ENCODE data around the gene MRPL54. TPM values are rescaled to one million over a fixed set of nuclear protein-coding genes. Genes with fewer than 3 reads are reported as not detected.

MRPL54 gene
- total RNA-seq, 3 donors from 2014 or later (not counting 1 experiment from before 2014, with no cell fraction given) = 54.1 to 60.5 (median 55.5) TPM

DNA sequence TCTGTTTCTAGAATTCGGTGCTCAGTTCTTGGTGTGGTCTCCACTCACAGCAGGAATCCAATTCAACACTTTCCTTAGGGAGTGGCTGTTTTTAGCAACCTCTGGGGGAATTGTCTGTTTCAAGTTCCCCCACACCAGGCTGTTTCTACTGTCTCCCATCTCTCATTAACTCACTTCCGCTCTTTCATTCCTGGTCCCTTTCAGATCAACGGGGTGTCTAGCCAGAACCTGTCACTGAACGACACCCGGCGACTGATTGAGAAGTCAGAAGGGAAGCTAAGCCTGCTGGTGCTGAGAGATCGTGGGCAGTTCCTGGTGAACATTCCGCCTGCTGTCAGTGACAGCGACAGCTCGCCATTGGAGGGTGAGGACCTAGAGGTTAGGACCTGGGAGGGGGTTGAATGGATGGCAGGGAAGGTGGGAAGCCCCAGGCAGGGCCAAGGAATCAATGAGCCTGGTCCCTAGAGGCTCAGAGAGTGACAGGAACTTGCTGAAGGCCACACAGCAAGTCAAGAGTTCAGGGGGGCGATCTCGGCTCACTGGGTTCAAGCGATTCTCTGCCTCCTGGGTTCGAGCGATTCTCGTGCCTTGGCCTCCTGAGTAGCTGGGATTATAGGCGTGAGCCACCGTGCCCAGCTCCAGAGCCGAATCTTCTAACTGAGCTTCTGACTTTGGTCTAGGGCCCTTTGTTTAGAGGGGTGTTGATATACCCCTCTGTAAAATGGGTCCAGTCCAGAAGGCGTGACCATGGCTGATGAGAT lies 28.8 kb upstream of the MRPL54 start:
- Histone ChIP-seq H3K27me3 (ENCODE audit: control insufficient read depth, insufficient read depth, low read length) (no peaks in the 10 kb centered on the region), H3K4me1 (ENCODE audit: control insufficient read depth, insufficient read depth, low read length) (no peaks in the 10 kb centered on the region), H3K4me3 (ENCODE audit: low read length) (no peak overlapping the region), H3K27ac (ENCODE audit: low read length) (no peak overlapping the region), H3K36me3 (ENCODE audit: control insufficient read depth, insufficient read depth, low read length) (no peaks in the 10 kb centered on the region), H3K9me3 (ENCODE audit: control insufficient read depth, insufficient read depth, low read length) (no peaks in the 10 kb centered on the region)
- H3K36me3 Mint-ChIP-seq = no peaks in the 10 kb centered on the region
- no peak overlapping the region for H3K27ac Mint-ChIP-seq
- ATAC-seq (no peak), DNase-seq (no peak)
- no peaks in the 10 kb centered on the region for H3K9me3 Mint-ChIP-seq
- 82% methylated on average over 20 of the region's 20 CpGs for WGBS (ENCODE audit: insufficient coverage)
- H3K4me3 Mint-ChIP-seq = no peak overlapping the region
- peaks cover 0 to 3% of the 10 kb centered on the region in 2 donors for H3K27me3 Mint-ChIP-seq (ENCODE audit: low read depth in 2 of 2)
- TF ChIP-seq, protein P1, sequence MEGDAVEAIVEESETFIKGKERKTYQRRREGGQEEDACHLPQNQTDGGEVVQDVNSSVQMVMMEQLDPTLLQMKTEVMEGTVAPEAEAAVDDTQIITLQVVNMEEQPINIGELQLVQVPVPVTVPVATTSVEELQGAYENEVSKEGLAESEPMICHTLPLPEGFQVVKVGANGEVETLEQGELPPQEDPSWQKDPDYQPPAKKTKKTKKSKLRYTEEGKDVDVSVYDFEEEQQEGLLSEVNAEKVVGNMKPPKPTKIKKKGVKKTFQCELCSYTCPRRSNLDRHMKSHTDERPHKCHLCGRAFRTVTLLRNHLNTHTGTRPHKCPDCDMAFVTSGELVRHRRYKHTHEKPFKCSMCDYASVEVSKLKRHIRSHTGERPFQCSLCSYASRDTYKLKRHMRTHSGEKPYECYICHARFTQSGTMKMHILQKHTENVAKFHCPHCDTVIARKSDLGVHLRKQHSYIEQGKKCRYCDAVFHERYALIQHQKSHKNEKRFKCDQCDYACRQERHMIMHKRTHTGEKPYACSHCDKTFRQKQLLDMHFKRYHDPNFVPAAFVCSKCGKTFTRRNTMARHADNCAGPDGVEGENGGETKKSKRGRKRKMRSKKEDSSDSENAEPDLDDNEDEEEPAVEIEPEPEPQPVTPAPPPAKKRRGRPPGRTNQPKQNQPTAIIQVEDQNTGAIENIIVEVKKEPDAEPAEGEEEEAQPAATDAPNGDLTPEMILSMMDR (IDR thresholded peaks at IDR 0.05) = no peak
- no peaks in the 10 kb centered on the region for H3K4me1 Mint-ChIP-seq
- intact Hi-C loops (cut with micrococcal nuclease) = no loop called here

DNA sequence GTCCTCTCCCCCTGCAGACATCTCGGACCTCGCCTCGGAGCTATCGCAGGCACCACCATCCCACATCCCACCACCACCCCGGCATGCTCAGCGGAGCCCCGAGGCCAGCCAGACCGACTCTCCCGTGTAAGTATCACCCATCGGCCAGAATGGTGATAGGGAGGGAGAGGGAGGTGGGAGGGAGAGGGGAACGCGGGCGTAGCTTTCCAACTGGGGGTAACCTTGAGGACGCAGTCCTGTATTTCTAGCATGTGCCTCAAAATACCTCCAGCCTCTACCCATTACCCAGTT lies 28.2 kb upstream of the MRPL54 start:
- Histone ChIP-seq H3K36me3 (ENCODE audit: control insufficient read depth, insufficient read depth, low read length) (no peaks in the 10 kb centered on the region), H3K4me1 (ENCODE audit: control insufficient read depth, insufficient read depth, low read length) (no peaks in the 10 kb centered on the region), H3K27me3 (ENCODE audit: control insufficient read depth, insufficient read depth, low read length) (no peaks in the 10 kb centered on the region), H3K4me3 (ENCODE audit: low read length) (no peak overlapping the region), H3K27ac (ENCODE audit: low read length) (no peak overlapping the region), H3K9me3 (ENCODE audit: control insufficient read depth, insufficient read depth, low read length) (no peaks in the 10 kb centered on the region)
- Mint-ChIP-seq H3K4me1 (no peaks in the 10 kb centered on the region), H3K27ac (no peak overlapping the region), H3K4me3 (no peak overlapping the region), H3K9me3 (no peaks in the 10 kb centered on the region), H3K27me3 (ENCODE audit: low read depth in 2 of 2) (peaks cover 0 to 3% of the 10 kb centered on the region in 2 donors), H3K36me3 (no peaks in the 10 kb centered on the region)
- WGBS (ENCODE audit: insufficient coverage) = 97% methylated on average over 12 of the region's 14 CpGs
- TF ChIP-seq, protein P1 (IDR thresholded peaks at IDR 0.05) = no peak
- intact Hi-C loops (cut with micrococcal nuclease) = no loop called here
- ATAC-seq (no peak), DNase-seq (no peak)

DNA sequence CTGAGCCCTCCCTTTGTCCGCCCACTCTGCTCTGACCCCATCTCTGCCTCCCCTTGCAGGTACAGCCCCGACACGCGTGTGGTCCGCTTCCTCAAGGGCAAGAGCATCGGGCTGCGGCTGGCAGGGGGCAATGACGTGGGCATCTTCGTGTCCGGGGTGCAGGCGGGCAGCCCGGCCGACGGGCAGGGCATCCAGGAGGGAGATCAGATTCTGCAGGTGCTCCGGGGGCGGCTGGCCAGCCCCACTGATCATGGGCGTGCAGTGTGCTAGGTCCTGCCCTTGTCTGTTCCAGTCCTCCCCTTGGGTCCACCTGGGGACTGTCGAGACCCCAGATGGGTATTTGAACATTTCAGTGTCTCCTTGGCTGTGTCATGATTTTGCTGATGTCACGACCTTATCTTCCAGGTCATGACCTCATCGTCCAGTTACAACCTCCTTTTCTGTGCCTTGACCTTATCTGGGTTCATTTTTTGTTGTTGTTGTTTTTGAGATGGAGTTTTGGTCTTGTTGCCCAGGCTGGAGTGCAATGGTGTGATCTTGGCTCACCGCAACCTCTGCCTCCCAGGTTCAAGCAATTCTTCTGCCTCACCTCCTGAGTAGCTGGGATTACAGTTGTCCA lies 26.3 kb upstream of the MRPL54 start:
- TF ChIP-seq, protein P1 (IDR thresholded peaks at IDR 0.05) = no peak
- Mint-ChIP-seq H3K9me3 (no peaks in the 10 kb centered on the region), H3K4me3 (no peak overlapping the region), H3K4me1 (no peaks in the 10 kb centered on the region), H3K36me3 (no peaks in the 10 kb centered on the region), H3K27me3 (ENCODE audit: low read depth in 2 of 2) (no peaks in the 10 kb centered on the region), H3K27ac (no peak overlapping the region)
- no peak overlapping the region for H3K4me3 ChIP-seq (ENCODE audit: low read length)
- H3K27ac ChIP-seq (ENCODE audit: low read length) = no peak overlapping the region
- H3K9me3 ChIP-seq (ENCODE audit: control insufficient read depth, insufficient read depth, low read length) = no peaks in the 10 kb centered on the region
- no peaks in the 10 kb centered on the region for H3K4me1 ChIP-seq (ENCODE audit: control insufficient read depth, insufficient read depth, low read length)
- intact Hi-C loops (cut with micrococcal nuclease) = no loop called here
- no peak for DNase-seq
- H3K27me3 ChIP-seq (ENCODE audit: control insufficient read depth, insufficient read depth, low read length) = no peaks in the 10 kb centered on the region
- 88% methylated on average over 21 of the region's 21 CpGs for WGBS (ENCODE audit: insufficient coverage)
- ATAC-seq = no peak
- no peaks in the 10 kb centered on the region for H3K36me3 ChIP-seq (ENCODE audit: control insufficient read depth, insufficient read depth, low read length)
